GM10248 (cell line): Measurements from ENCODE around the gene PARD3B.

ENCODE experiments used
- CTCF ChIA-PET: fragments of 300-600 bp; sonication (Branson Sonifier 250); formaldehyde crosslinking; extraction: SDS; loops from one replicate; lab custom pipeline; 2021; ENCODE audit warnings: antibody characterized with exemption; lab: Yijun Ruan, JAX
- POLR2A ChIA-PET: fragments of 350-650 bp; sonication (Branson Sonifier 250); formaldehyde crosslinking; extraction: SDS; loops from one replicate; lab custom pipeline; 2020; ENCODE audit warnings: antibody characterized with exemption; lab: Yijun Ruan, JAX
- DNase-seq: peaks from one replicate; pipeline ENCODE4 v3.0.0; 2012; ENCODE audit errors: extremely low spot score
- CTCF ChIP-seq: IDR thresholded peaks from 2 replicates; pipeline ENCODE4 v1.5.1; 2012; ENCODE audit warnings: mild to moderate bottlenecking, low read depth; ENCODE audit errors: extremely low read depth, missing control alignments, control extremely low read depth

The PARD3B gene

GRCh38 chr2:204917089-204917701 is 371.9 kb downstream of the PARD3B start:
- ChIA-PET CTCF (no interaction called here), POLR2A (no interaction called here)
- TF ChIP-seq CTCF, result no peak

GRCh38 chr2:204920776-204921175 is 375.5 kb downstream of the PARD3B start:
- CTCF ChIA-PET, result no interaction called here
- no peak for DNase-seq
- POLR2A ChIA-PET, result no interaction called here
- no peak for TF ChIP-seq CTCF

More at GRCh38 chr2:204917089-204917701, 371.9 kb downstream of the PARD3B start:
- DNase-seq, result no peak

GRCh38 chr2:204923957-204924356 is 378.7 kb downstream of the PARD3B start:
- TF ChIP-seq CTCF, result no peak
- ChIA-PET POLR2A (no interaction called here), CTCF (interaction anchor here (1.2 to 1.3 kb wide), 2 partner anchors 9 to 14 kb away, joined by 3 to 4 read pairs; no protein-coding TSS in a partner anchor)
- DNase-seq, result no peak

DNA sequence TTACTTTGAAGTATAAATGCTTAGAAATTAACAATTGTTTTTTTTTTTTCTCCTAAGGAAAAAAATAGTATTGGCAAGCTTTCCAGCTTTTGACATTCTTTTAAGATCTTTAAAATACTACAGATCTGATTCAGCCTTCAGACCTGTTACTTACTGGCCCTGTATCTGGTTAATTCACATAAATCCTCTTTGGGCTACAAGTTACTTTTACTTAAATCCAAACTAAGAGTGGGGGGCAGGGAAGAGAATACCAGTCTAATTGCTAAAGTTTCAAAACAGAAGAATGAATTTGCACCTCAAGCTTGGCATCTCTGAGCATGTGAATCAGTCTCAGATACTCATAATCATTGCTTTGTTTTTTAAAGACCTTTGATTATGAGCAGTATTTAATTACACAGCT is 386.3 kb downstream of the PARD3B start:
- CTCF ChIA-PET, result interaction anchor here (1.2 to 1.6 kb wide), 2 partner anchors 10 to 246 kb away, joined by 3 read pairs; no protein-coding TSS in a partner anchor

DNA sequence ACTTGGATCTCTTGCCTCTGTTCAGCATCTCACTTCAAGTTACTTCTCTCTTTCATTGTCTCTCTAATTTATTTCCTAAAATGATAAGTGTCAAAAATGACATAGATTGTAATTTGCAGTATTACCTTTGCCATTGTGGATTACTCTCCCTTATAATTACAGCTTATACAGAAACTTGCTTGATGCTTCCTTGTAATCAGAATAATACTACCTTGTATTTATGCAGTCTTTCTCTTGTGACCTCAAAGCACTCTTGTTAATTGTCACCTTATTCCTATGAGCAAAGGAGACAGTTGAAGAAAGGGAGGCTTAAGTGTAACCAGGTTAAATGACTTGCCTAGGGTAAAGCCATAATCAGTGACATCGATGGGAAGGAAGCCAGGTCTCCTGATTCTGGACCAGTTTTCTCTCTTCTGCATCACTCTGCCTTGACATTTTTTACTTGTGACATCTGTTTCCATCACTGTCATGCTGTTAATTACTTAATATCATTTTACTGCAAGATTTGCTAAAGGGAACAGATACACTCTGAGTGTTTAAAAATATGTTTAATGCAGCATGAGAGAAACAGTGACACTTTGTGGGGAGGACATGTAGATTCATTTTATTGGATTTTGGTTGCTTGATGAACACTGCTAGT is 388.6 kb downstream of the PARD3B start:
- POLR2A ChIA-PET, result no interaction called here
- CTCF ChIA-PET, result interaction anchor here (1.1 to 1.9 kb wide), 2 partner anchors 11 to 37 kb away, joined by 3 to 5 read pairs; no protein-coding TSS in a partner anchor
- TF ChIP-seq CTCF, result no peak
- DNase-seq, result no peak

More for the DNA sequence above, 386.3 kb downstream of the PARD3B start:
- no peak for TF ChIP-seq CTCF
- no peak for DNase-seq
- POLR2A ChIA-PET, result no interaction called here

- no peak for DNase-seq
- ChIA-PET POLR2A (no interaction called here), CTCF (interaction anchor here (1.4 kb wide), 1 partner anchor 11 kb away, joined by 5 read pairs; no protein-coding TSS in a partner anchor)
- TF ChIP-seq CTCF, result no peak
Observed at GRCh38 chr2:204944927-204945326, 399.7 kb downstream of the PARD3B start.
